Activated CD4-positive, alpha-beta T cell treated with anti-CD3 and anti-CD28 coated beads, Interleukin-2, Interleukin-4, amounts not matched to agents 100 ng/mL and 50 ng/mL, durations not matched to agents 16 hours and 8 hours (primary cell): ENCODE measurements around the gene RAPH1.
"Not testable (repeated sequence)": the region's sequence is repeated elsewhere in the genome, so short reads cannot be mapped to it uniquely, and the experiment has no call there.

Experiments
- DNase-seq: peaks from one replicate; pipeline ENCODE4 v3.0.0-alpha.2; 2020; ENCODE audit warnings: low spot score

The RAPH1 gene

DNA sequence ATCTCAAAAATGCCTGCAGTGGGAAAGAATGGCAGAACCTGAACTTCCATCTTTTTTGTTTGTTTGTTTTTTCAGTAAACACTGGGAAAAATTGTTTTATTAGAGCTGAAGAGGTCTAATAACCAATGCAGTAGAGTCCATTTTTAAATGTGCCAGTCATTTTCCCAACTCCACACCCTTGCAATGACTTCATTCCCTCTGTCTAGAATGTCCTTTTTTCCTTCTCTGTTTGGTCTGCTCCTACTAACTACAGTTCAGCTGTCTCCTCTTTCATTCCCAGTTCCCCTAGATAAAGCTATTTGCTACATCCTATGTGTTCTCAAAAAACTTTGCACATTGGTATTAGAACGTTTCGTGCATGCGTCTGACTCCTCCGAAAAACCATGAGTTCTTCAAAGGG, 9.3 kb upstream of the RAPH1 start:
- DNase-seq: no peak

DNA sequence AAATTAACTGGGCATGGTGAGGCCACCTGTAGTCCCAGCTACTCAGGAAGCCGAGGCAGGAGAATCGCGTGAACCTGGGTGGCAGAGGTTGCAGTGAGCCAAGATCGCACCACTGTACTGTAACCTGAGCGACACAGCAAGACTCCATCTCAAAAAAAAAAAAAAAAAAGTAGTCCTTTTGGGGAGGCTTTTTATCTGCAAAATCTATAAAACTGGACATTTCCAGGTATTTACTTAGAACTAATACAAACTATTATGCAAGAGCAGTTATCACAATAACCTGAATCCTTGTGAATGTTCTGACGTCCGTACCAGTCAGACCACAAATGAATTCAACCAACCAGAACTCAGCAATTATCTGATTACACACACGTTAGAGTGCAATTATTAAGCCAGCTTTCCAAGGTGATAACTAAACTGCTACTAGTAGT, 8.8 kb upstream of the RAPH1 start:
- no peak for DNase-seq

DNA sequence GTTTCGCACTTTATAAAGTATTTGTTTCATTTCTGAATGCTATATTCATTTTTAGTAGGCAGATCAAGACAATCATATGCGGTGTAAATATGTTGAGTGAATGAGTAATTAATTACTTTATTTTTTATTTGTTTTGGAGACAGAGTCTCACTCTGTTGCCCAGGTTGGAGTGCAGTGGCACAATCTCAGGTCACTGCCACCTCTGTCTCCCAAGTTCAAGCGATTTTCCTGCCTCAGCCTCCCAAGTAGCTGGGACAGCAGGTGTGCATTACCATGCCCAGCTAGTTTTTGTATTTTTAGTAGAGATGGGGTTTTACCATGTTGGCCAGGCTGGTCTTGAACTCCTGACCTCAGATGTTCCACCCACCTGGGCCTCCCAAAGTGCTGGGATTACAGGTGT, 5.5 kb upstream of the RAPH1 start:
- not testable (repeated sequence) for DNase-seq

DNA sequence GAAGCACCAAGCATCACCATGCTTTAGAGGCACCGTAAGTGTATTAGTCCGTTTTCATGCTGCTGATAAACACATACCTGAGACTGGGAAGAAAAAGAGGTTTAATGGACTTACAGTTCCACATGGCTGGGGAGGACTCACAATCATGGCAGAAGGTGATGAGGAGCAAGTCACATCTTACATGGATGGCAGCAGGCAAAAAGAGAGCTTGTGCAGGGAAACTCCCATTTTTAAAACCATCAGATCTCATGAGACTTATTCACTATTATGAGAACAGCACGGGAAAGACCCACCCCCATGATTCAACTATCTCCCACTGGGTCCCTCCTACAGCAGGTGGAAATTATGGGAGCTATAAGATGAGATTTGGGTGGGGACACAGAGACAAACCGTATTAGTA, 3.1 kb upstream of the RAPH1 start:
- DNase-seq: not testable (repeated sequence)

DNA sequence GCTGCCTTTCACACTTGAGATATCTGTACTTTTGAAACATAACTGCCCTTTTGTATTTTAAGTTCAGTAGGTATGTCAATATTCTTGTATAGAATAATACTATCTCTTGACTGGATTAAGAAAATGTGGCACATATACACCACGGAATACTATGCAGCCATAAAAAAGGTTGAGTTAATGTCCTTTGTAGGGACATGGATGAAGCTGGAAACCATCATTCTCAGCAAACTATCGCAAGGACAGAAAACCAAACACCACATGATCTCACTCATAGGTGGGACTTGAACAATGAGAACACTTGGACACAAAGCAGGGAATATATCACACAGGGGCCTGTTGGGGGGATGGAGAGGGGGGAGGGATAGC, 1.5 kb upstream of the RAPH1 start:
- not testable (repeated sequence) for DNase-seq

DNA sequence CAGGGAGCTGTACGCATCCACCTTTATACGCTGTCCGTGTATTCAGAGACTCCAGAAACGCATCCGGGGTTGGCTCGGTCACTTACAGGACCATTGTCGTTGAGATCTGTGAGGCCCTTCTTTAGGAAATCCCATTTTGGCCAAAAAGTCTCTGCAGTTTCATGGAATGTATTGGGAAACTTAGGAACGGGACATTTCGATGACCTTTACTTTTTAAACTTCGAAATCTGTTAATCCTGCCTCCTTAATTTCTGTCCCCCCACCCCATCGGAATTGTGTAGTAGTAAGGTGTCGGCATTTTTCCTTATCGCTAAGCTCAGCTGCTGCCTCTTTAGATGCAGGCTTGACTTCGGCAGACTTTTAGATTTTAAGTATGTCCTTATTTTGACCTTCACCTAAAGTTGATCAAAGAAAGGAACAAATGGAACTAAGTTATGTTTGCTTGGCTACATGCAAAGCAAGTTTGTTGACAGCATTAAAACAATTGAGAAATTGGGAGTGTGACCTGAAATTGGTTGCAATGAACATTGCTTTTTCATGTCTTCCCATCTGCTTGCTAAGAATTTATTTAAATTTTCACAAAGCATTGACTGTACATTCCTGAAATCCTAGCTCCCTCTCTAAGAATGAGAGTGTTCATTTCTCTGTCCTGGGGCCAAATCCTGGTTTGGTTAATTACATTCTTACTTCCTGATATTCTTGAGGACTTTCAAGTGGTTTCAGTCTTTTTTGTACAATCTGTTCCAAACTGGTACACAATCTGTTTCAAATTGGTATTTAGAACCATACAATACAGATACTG, 884 bp upstream of the RAPH1 start:
- DNase-seq: no peak

DNA sequence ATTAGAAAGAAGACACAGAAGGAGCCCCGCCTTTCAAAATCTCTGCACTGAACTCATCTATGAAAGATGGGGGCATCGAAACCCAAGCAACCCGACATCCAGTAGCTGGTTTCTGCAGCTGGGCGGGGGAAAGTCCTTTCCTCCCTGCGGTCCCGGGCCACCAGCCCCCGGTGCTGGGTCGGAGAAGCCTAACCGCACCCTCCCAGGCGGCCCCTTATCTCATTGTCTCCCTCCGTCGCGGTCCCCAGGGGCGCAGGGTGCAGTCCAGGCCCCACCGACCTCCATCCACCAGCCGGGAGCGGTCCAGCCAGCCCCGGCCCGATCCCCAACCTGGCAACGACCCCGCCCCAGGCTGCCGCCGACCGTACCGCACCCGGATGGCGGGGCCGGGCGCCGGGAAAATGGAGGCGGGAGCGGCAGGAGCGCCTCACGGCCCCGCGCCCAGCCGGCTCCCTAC, 452 bp downstream of the RAPH1 start:
- peak; percentile 28 for DNase-seq

GRCh38 chr2:203533676-203534591, 1.2 kb downstream of the RAPH1 start:
- peak; percentile 42 for DNase-seq

GRCh38 chr2:203532957-203533658, 2.0 kb downstream of the RAPH1 start:
- no peak for DNase-seq

DNA sequence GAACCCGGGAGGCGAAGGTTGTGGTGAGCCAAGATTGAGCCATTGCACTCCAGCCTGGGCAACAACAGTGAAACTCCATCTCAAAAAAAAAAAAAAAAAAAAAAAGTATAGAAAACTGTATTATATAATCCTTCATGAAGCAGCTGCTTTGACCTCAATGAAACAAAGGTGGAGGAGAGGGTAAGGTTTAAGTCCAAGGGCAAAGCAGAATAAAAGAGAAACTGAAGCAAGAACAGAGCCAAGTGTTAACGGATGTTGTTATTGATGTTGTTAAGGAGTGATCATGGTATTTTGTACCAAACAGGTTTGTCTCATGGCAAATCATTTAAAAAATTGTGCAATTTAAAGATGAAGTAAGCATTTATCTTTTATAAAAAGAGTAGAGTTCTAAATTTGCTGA, 7.4 kb downstream of the RAPH1 start:
- DNase-seq: no peak

DNA sequence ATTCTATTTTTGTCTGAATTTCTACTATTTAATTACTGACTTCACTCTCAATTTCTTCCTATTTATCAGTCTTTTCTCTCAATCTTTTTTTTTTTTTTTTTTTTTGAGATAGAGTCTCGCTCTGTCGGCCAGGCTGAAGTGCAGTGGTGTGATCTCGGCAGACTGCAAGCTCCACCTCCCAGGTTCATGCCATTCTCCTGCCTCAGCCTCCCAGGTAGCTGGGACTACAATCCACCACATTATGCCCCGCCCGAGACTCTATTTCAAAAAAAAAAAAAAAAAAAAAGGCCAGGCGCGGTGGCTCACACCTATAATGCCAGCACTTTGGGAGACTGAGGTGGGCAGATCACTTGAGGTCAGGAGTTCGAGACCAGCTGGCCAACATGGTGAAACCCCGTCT, 21.8 kb downstream of the RAPH1 start:
- DNase-seq: not testable (repeated sequence)

DNA sequence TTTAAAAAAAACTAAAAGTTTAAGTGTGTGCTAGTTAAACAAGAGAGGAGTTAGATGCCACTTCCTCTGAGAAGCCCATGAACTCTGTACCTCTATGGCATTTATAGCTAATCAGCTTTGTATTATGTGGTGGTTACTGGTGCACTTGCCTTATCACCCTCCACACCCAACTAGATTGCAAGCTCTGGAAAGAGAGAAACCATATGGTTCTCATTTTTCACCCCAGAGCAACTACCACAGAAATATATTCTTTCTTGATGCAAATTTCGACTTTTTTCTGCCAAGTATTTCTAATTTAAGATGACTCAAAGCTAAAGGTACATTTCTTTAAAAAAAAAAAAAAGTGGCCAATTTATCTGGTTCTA, 24.2 kb downstream of the RAPH1 start:
- DNase-seq: no peak

DNA sequence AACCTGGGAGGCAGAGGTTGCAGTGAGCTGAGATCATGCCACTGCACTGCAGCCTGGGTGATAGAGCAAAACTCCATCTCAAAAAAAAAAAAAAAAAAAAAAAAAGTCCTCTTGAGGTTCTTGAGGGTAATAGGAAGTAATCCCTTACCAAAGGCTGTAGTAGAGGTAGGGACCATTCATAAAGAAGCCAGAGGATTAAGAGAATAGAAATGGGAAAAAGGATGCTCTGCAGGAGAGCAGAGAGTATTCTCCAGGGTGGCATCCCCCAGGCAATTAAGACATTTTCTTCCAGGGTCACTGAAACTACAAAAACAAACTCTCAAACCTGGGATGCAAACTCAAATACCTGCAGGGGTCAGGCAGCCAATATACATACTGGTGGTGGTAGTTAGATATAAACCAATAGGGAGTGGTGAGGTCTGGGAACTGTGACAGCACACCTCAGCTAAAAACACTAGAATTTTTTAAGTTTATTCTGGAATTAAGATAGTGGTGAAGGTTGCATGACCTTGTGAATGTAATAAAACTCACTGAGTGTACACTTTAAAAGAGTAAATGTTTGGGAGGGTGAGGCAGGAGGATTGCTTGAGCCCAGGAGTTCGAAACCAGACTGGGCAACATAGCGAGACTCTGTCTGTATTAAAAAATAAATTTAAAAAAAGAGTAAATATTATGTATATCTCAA, 24.7 kb downstream of the RAPH1 start:
- no peak for DNase-seq

DNA sequence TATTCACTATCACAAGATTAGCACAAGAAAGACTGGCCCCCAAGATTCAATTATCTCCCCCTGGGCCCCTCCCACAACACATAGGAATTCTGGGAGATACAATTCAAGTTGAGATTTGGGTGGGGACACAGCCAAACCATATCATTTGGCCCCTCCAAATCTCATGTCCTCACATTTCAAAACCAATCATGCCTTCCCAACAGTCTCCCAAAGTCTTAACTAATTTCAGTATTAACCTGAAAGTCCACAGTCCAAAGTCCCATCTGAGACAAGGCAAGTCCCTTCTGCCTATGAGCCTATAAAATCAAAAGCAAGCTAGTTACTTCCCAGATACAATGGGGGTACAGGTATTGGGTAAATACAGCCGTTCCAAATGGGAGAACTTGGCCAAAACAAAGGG, 31.6 kb downstream of the RAPH1 start:
- not testable (repeated sequence) for DNase-seq

DNA sequence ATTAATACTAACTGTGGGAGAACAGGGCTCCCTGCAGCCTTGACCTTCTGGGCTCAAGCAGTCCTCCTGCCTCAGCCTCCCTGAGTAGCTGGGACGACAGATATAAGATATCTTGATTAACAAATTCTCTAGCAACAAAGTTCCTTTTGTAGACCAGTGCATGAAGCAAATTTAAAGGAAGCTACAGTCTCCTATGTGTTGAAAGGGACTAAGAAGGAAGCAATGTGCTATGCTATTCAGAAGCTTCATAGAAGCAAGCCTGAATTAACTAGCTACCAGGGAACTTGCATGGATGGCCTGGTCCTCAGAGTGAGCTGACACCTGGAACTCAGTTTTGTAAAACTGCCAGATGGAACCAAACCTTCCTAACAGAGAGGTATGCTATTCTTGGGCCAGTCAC, 33.2 kb downstream of the RAPH1 start:
- DNase-seq: no peak

- DNase-seq: no peak
Measured at GRCh38 chr2:203500951-203501350, 34.1 kb downstream of the RAPH1 start.

DNA sequence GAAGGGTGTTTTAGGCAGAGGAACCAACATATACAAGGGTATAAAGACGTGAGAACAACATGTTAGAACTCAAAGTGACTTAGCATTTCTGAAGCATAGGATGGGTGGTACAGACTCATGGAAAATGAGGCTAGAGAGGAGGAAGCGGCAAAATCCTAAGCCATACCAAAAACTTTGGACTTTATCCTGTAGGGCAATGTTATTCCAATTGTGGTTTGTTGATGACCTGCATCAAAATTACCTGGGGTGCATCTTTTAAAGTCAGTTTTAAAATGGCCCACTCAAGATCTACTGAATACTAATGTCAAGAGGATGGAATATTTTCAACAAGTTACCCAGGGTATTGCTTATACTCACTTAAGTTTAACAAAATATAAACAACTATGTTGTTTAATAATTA, 34.8 kb downstream of the RAPH1 start:
- no peak for DNase-seq

DNA sequence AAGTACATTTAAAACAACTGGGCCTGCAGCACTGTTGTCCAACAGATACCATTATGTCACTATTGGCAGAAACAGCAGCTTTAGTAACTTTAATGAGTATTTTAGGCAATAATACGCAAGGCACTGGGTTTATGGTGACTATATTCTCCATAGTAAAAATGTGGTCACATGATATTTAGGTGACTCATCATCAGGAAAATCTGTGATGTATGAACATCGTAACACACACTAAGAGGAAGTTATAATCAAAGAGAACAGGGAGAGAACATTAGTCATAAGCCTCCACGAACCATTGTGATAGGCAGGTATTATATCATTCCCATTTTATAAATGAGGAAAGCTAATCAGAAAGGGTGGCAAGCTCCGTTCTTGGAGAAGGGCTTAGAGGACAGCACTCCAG, 36.9 kb downstream of the RAPH1 start:
- no peak for DNase-seq

- DNase-seq: peak; percentile 9
Measured at GRCh38 chr2:203492965-203493364, 42.1 kb downstream of the RAPH1 start.

- DNase-seq: no peak
Measured at GRCh38 chr2:203490391-203490790, 44.7 kb downstream of the RAPH1 start.

GRCh38 chr2:203489531-203489930, 45.6 kb downstream of the RAPH1 start:
- DNase-seq: no peak
